NCI-H2171 treated with DMSO at 0.1 percent for 48 hours (cell line): ENCODE measurements around the gene CHCHD3.
A peak's percentile ranks its signal among the peaks of the same experiment; 100 is the strongest.
"Not testable (repeated sequence)": the region's sequence is repeated elsewhere in the genome, so short reads cannot be mapped to it uniquely, and the experiment has no call there.

Experiments used
- DNase-seq: peaks from one replicate; lab custom pipeline; 2025; lab: John Stamatoyannopoulos, UW

The CHCHD3 gene

GRCh38 chr7:132902294-132902693 is 179.6 kb downstream of the CHCHD3 start:
- not testable (repeated sequence) for DNase-seq

- no peak for DNase-seq
Observed at GRCh38 chr7:132901241-132901640, 180.6 kb downstream of the CHCHD3 start.

GRCh38 chr7:132899833-132900232 is 182.1 kb downstream of the CHCHD3 start:
- DNase-seq, result no peak

DNA sequence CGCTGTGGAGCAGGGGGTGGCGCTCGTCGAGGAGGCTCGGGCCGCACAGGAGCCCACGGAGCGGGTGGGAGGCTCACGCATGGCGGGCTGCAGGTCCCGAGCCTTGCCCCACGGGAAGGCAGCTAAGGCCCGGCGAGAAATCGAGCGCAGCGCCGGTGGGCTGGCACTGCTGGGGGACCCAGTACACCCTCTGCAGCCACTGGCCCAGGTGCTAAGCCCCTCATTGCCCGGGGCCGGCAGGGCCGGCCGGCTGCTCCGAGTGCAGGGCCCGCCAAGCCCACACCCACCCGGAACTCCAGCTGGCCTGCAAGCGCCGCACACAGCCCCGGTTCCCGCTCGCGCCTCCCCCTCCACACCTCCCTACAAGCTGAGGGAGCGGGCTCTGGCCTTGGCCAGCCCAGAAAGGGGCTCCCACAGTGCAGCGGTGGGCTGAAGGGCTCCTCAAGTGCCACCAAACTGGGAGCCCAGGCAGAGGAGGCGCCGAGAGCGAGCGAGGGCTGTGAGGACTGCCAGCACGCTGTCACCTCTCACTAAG is 183.2 kb downstream of the CHCHD3 start:
- DNase-seq, result not testable (repeated sequence)

GRCh38 chr7:132897093-132897687 is 184.7 kb downstream of the CHCHD3 start:
- no peak for DNase-seq

DNA sequence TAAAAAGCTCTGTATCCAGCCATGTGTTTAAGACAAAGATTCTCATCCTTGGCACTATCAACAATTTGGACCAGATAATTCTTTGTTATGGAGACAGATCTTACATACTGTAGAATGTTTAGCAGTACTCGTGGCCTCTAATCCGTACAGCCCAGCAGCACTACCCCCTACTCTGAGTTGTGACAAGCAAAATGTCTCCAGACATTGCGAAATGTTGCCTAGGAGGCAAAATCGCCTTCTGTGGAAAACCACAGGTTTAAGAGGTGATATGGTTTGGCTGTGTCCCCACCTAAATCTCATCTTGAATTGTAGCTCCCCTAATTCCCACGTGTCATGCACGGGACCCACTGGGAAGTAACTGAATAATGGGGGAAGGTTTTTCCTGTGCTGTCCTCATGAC is 186.7 kb downstream of the CHCHD3 start:
- DNase-seq, result no peak

DNA sequence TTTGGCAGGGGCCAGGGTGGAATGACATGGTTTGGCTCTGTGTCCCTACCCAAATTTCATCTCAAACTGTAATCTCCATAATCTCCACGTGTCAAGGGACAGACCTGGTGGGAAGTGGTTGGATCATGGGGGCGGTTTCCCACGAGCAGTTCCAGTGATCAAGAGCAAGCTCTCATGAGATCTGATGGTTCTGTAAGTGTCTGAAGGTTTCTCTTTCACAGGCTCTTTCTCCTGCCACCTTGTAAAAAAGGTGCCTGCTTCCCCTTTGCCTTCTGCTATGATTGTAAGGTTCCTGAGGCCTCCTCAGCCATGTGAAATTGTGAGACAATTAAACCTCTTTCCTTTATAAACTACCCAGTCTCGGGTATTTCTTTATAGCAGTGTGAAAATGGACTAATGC is 188.3 kb downstream of the CHCHD3 start:
- DNase-seq, result no peak

DNA sequence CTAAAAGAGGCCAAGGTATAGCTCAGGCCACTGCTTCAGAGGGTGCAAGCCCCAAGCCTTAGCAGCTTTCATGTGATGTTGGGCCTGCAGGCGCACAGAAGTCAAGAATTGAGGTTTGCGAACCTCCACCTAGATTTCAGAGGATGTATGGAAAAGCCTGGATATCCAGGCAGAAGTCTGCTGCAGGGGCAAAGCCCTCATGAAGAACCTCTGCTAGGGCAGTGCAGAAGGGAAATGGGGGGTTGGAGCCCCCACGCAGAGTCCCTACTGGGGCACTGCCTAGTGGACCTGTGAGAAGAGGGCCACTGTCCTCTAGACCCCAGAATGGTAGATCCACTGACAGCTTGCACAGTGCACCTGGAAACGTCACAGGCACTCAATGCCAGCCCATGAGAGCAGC is 189.1 kb downstream of the CHCHD3 start:
- not testable (repeated sequence) for DNase-seq

GRCh38 chr7:132891554-132891953 is 190.3 kb downstream of the CHCHD3 start:
- no peak for DNase-seq

DNA sequence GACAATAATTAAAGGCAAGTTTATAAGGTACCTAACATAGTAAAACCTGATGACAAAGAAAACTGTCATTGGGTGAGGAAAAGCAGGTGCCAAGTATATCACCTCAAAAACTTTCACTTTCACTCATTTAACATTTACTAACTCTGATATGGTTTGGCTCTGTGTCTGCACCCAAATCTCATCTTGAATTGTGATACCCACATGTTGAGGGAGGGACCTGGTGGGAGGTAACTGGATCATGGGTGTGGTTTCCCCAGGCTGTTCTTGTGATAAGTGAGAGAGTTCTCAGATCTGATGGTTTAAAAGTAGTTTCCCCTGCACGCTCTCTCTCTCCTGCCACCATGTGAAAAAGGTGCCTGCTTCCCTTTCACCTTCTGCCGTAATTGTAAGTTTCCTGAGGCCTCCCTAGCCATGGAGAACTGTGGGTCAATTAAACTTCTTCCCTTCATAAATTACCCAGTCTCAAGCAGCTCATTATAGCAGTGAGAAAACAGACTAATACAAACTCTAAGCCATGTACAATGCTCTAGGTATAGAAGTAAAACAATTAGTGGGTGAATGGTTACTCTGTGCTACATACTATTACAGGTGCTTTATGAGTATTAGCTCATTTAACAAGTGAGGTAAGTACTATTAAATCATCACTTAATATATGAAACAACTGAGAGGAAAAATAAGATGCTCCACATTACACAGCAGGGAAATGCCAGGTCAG is 199.0 kb downstream of the CHCHD3 start:
- DNase-seq, result no peak

- DNase-seq, result peak; percentile 70
Observed at GRCh38 chr7:132881317-132881716, 200.6 kb downstream of the CHCHD3 start.

DNA sequence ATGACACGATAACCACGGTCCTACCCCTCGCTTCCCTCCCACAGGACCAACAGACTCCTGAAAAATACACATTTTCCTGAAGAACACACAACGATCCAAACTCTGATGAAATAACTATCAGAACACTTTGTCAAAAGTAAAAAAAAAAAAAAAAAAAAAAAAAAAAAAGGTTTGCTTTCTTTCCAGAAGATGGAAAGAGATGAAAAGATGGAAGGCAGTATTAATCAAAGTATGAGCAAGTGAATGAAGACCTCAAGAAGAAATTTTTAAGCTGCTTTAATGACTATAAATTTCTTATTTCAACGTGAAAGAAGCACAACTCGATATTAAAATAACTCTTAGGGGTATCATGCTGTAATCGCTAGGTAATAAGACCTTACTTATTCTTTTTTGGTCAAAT is 202.3 kb downstream of the CHCHD3 start:
- no peak for DNase-seq

DNA sequence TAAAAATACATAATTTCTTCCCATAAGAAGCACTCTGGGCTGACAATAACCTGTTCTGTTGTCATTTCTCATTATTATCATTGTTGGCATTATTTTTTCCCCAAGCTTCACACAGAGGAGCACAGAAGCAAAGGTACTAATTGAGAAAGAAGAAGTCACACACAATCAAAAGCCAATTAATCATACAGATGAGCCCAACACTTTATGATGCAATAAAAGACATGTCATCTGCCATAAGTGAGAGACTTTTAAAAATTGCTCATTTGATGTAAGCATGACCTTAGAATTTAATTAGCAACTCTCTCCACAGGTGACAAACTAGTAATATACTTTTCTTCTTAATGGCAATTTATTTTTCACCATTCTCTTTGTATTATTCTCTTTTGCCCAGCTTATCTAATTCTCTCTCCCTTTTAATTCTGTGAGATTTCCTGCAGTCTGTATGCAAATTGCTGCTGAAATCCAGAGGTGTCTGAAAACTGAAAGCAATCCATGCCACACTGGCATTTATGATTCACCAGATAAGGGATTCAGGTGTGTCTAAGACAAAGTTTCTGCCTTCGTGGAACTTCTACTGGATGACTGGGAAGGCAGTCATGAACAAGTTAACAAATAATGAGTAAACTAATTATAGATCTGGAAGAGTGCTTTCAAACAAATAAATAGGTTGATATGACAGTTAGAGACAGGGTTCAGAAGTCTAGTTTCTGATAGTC is 203.5 kb downstream of the CHCHD3 start:
- no peak for DNase-seq

- DNase-seq, result no peak
Observed at GRCh38 chr7:132877573-132877972, 204.3 kb downstream of the CHCHD3 start.

DNA sequence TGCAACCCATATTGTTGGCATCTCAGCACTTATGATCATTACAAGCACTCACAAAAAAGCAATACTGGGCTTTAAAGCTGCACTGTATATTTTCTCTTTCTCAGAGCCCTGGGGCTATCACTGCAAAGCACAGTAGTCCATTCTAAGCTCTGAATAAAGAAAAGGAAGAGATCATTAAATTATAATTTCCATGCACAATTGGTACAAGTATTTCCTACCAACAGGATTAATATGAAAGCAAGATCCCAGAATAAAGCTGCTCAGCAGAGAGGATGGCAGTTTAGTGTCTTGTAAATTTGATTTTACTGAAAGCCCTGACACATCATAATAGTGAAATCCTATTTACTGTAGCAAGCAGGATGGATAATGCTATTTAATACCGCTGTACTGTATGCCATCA is 205.3 kb downstream of the CHCHD3 start:
- no peak for DNase-seq

GRCh38 chr7:132872034-132872433 is 209.9 kb downstream of the CHCHD3 start:
- no peak for DNase-seq

DNA sequence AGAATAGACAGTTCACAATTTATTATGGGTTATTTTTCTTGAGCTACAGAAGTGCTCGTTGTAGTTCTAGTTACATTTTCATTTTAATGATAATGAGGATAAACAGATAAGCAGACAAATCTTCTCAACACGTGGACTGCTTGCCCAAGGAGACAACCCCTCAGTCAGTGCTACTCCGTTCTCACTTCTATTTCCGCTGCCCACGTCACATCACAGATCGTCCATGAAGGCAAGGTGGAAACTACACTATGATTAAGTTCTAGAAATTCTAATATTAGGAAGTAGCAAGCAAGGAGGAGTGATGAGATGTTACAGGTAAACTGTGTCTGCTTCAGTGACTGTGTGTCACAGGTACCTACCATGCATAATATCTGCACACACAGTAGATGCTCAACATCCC is 210.5 kb downstream of the CHCHD3 start:
- no peak for DNase-seq

DNA sequence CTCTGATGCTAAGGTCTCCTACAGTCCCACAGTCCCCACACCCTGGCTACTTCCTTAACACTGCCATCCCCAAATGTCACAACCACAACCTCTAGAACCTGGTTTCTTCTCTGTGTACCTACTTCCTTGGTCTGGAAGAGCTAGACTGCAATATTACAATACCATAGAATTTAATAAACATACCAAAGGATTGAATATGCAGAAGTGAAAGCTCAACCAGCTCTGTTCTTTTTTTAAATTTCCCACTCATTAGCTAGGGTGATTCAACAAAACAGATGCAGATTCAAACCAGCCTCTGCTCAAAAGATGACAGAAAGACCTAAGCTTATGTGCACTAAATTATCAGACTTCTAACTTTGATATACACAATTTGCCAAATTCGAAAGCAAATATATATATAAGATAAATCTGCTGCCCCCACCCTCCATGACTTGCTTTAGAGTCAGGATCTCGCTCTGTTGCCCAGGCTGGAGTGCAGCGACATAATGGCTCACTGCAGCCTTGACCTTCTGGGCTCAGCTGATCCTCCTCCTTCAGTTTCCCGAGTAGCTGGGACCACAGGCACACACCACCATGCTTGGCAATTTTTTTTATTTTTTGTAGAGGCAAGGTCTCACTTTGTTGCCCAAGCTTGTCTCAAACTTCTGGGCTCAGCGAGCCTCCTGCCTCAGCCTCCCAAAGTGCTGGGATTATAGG is 212.6 kb downstream of the CHCHD3 start:
- no peak for DNase-seq

GRCh38 chr7:132866551-132866950 is 215.3 kb downstream of the CHCHD3 start:
- DNase-seq, result no peak

GRCh38 chr7:132866144-132866531 is 215.8 kb downstream of the CHCHD3 start:
- DNase-seq, result no peak

DNA sequence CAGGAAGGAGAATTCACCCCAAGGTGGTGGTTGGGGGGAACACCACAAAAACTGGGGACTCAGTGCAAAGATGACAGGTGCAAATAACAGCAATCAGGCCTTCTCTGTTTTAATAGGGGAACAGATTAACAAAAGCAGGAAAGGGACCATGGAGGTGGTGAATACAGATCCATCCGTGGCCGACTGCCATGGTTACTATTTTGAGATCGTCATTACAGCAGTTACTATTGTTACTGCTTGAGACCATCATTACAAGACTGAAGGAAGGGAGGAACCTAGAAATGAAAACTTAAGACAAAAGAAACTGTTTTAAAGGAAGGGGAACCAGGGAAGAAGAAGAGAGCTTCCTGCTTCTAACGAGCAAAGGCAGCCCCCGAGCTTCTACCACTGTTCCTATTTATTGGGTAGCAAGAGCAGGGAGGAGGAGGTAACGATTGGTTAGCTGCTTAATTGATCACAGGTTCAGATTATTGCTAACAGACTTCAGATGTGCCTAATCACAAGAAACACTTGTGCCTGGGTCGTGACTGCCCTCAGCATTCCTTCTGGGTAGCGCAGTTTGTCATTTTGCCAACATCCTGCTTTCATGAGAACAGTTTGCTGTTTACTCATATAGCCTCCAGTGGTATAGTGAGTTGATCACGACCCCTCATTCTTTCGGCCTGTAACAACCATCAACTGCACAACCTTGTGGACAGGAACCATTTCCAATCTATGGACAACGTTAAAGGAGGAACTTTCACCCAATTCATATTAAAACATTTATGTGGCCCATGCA is 216.3 kb downstream of the CHCHD3 start:
- no peak for DNase-seq
